ENCODE results near the gene YWHAB.

GRCh38 chr20:44910690-44911262 is 25.3 kb downstream of the YWHAB start:
- TF ChIP-seq RBBP5 (conservative IDR thresholded peaks at IDR 0.05) (no peak), CTCF (IDR thresholded peaks at IDR 0.05 in 2 of 3, conservative IDR thresholded peaks at IDR 0.05 in 1 of 3; ENCODE audit: control insufficient read depth in 2 of 3, extremely low read depth in 1 of 3, insufficient read depth in 1 of 3, low read depth in 3 of 3, low read length in 3 of 3) (no peak), POLR2A (IDR thresholded peaks at IDR 0.05; ENCODE audit: low read depth, low read length) (no peak), GATAD2B (conservative IDR thresholded peaks at IDR 0.05; ENCODE audit: low read depth) (no peak), NFXL1 (IDR thresholded peaks at IDR 0.05; ENCODE audit: borderline replicate concordance) (no peak), USF2 (IDR thresholded peaks at IDR 0.05; ENCODE audit: borderline replicate concordance, low read depth, low read length) (no peak), MYC (IDR thresholded peaks at IDR 0.05; ENCODE audit: insufficient read depth, insufficient read length, insufficient replicate concordance, low read length, severe bottlenecking) (no peak), SP1 (IDR thresholded peaks at IDR 0.05; ENCODE audit: low read depth, low read length) (no peak), SIN3A (IDR thresholded peaks at IDR 0.05; ENCODE audit: low read depth, low read length) (no peak), ELK1 (IDR thresholded peaks at IDR 0.05; ENCODE audit: low read depth, low read length) (no peak)
